ENCODE data around the gene TACC2.

DNA sequence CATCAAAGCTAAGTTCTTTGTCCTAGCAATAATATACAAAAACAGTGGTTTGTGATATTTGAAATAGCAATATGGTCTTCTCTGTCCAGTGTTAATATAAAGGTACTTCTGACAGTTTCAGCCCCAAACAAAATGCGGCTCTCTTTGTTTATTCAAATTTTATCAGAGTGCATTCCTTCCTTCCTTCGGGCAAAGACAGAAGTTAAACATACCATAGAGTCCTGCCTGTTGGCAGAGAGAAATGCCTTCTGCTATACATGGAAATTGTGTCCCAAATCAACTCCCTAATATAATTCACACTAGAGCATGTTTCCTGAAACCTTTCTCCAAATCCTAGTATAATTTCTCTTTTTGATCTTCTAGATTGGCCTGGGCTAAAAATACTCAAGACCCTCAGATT is 39.9 kb upstream of the TACC2 start:
- TF ChIP-seq GATA1 (IDR thresholded peaks at IDR 0.05; ENCODE audit: low read depth, low read length), result no peak
- no peak for TF ChIP-seq POLR2A (IDR thresholded peaks at IDR 0.05; ENCODE audit: low read length)
